GM21423 (cell line): Measurements from ENCODE around the gene PVALB.

Experiments
- ATAC-seq: cut with Tn5 transposase; IDR thresholded peaks from one replicate; pipeline ENCODE4 v1.9.1; 2021; ENCODE audit warnings: mild to moderate bottlenecking, moderate library complexity; ENCODE audit not compliant: unreplicated experiment

The PVALB gene

DNA sequence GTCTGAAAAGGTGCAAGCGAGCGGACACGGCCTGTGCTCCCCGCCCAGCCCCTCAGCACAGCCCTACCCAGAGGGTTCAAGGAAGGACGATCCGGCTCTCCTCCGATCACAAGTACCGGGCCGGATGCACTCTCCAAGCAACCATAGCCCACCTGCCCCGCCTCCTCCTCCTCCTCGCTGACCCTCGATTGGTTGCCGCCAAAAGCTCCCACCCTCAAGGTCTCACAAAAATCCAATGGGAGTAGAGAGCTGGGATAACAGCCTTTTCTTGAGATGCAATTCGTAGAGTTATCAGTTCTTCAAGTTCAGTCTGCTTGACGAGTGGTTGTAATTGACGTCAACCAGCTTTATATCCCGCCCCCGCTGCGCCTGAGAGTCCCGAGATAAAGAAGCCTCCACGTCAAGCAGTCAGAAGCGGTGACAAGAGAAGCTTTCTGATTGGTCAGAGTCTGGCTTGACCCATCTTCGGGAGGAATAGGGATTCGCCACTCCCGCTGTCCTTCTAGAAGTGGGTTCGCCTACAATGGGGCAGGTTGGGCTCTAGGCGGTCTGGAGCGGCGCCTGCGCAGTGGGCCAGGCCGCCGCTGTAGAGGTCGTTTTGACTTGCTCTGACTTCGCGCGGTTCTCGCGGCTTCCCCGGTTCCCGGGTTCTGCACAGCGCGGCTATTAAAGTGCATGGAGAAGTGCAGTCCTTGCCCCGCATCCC, 40.7 kb downstream of the PVALB start, which contains the start of gene IFT27:
IFT27 (minus strand) TSS at position 156 of the 706 bp plus-strand sequence. CDS start 412 bp downstream, outside the sequence.
- ATAC-seq, result peak; percentile 93

DNA sequence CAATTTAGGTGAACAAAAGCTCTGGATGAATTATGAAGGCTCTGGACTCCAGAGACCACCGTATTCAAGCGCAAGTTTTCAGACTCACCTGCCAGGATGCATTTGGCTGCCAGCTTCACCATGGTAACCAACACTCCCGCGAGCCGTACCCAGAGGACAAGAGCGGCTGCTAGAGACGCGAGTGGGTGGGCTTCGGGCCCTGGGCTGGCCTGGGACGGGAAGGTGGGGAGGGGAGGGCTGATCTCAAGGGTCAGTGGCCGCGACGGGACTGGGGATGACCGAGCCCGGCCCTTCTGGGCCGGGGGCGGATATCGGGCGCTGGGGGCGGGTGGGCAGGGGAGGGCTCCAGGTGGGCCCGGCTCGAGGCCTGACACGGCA, 41.3 kb downstream of the PVALB start:
- peak; percentile 3 for ATAC-seq

DNA sequence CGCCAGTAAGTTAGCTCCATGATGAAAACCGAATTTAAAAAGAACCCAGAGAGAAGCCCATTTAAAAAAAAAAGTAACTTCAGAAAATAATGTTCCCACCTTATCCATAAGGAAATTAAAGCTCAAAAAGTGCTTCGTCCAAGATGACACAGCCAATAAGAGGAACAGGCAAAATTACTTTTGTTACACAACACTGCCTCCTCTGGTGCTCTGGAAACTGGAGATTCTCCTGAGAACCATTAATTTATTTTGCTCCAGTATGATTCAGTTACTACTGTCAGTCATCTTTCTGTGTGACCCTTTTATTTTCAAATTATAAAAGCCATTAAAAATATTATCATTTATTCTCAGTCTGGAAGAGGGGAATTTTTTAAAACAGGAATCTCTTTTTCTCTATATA, 42.9 kb downstream of the PVALB start:
- ATAC-seq, result no peak

DNA sequence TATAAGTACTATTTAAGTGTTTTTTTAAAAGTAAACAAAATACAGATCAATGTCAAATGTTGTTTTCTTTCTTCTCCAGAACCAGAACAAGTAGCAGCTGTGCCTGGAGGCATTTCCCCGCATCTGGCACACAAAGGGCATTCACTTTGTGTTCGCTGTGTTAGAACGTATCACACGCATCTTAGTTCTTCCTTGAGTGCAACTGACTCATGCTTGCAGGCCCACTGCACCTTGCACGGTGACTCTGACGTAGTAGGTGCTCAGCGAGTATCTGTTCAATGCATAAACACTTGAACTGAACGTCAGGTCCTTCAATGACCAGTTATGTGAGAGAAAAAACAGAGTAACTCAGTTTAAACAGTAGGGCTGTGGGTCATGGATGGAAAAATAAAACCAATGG, 44.4 kb downstream of the PVALB start:
- ATAC-seq, result no peak

DNA sequence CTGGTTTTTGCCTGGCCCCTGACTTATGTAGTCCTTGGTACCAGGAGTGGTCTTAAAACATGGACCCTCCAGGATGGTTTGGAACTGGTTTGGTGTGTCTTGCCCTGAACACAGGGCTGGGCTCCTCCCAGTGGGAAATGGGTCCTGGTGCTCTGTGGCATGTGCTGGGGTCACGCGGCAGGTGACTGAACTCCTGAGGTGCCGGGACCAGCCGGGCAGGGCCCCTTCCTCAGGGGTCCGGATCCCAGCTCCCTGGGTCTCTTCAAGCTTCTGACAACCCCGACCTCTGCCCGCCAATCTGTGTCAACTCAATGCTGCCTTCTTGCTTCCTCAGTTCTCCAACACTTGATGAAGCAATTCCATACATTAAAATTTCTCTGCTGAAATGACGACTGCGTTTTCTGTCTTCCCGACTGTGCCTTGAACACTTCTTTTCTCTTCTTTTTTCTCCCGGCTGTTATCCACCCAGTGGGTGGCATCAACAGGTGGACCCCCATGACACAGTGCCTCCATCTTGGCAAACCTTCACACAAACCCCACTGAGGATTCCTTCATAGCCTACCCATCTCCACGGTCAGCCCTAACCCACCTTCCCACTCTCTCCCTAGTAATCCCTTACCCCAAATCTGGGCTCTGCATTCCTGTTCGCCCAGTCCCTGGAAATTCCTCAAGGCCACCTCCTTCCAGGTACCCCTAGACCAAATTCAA, 45.3 kb downstream of the PVALB start:
- no peak for ATAC-seq

DNA sequence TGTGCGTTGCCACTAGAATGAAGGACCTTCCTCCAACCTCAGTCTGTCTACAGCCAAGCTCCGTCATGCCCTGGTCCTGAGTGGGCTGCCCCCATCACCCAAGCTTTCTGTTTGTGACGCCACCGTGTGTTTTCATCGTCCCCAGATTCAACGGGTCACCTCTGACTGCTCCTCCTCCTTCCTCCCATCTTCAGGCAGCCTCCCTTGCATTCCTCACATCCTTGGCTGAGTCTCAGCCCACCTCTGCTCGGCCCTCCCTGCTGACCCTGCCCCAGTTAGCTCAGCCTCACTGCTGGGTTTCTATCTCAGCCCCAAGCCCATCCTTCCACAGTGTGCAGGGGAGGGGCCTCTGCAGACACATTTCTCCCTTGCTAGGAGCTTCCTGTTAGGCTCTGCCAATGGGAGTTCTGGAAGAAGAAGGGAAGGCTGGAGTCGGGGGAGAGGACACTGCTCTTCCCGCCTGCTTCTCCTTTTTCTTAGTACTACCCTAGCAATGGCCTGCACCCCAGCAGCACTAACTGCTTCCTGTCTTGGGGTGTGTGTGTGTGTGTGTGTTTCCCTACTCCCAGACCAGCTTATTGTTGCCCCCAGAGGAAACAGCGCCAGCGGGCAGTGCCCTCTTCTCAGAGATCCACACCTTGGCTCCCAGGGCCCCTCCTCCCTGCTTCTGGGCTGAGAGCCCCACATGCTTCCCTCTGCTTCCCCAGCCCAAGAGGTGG, 46.2 kb downstream of the PVALB start:
- no peak for ATAC-seq

DNA sequence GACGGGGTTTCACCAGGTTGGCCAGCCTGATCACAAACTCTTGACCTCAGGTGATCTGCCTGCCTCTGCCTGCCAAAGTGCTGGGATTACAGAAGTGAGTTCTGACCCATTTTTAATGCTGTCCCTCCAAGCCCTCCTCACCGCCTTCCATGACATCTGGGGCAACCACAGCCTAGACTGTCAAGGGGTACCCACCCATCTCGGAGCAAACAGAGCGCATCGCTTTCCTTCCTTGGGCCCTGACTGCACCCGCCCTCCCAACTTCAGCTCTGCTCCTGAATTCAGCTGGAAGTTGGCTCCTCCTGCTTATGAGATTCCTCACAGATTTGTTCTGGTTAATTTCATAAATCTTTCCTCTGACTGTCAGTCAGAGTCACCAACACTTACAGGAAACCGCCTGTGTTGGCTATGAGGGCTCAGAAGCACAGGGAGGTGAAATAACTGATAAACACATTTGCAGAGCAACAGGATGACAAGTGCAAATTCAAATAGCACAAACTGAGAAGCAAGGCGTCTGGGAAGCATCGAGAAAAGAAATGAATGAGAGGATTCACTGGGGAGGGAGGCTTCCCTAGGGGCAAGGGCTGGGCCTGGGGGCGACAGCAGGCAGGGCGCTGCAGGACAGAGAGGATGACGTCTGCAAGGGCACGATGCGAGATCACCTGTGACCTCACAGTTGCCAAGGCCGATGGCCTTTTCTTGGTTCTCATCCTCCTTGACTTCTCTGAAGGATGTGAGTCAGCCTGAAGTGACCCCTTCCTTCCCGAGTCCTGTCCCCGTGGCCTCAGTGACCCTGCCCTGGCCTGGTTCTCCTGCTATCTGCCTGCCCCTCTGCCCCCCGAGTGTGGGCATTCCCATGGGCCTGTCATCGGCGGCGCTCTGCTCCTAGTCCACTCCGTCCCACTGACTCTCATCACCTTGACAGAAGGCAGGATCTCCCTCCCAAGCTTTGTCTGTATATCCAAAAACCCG, 47.0 kb downstream of the PVALB start:
- ATAC-seq, result no peak

DNA sequence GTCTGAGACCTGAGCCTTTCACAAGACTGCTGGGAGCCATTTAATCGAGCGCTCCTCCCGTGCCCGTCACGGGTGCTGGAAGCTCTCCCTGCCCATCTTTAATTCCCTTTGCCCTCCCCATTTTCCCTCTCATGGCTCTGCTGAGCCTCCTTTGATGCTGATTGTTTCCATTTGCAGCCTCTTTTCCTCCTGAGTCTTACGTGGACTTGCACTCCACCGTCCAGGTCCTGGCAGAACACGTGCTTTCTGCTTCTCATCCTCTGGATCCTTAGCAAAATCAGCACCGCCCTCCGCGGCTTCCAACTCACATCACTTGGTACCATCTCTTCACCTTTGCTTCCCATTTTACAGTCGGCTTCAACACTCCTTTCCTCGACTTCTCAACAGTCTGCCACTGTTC, 48.2 kb downstream of the PVALB start:
- ATAC-seq, result no peak

DNA sequence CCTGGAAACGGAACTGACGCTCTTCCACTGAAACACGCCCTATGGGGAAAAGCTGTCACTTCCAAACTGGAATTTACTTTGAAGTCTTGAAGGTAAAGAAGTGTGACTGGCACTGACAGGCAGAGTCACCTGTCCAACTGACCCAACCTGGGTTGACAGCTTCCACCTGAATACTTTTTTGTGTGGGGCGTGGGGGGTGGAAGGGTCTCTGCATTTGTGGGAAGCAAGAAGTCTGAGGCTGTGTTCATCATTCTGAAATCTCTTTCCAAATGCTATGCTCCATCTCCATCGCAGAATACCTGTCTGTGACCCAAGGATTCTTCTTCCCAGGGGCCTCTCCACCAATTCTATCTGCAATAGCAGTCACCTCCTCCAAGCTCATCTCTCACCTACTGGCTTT, 48.7 kb downstream of the PVALB start:
- no peak for ATAC-seq

DNA sequence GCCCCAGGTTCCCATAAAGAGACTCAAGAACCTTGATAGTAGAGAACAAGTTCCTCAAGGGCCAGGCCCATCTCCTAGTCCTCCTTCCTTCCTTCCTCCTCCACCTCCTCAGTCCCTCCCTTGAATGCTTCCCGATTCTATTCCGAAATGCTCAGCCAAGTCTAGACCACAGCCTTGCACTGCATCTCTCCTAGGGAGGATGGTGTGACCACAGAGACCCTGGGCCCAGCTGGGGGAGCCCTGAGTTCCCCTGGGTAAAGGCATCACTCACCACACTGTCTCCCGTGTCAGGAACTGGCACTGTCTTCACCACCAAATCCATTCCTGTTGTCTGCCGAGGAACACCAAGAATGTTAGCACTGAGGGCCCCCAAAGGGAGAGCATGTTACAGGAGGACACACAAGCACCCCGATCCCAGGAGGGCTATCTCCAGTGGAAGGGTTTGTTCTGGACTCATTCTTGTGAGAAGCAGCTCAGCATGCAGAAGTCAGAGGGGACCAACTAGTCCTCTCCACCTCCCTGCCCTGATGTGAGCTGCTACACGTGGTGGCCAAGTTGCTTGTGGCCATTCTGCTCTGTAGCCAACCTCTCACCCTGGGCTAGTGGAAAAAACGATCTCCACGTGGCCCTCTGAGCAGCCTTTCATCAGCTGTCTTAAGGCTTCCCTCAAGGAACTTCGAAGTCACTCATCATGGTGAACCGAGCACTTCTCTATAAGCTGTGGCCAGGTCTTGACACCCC, 49.6 kb downstream of the PVALB start:
- ATAC-seq, result no peak

DNA sequence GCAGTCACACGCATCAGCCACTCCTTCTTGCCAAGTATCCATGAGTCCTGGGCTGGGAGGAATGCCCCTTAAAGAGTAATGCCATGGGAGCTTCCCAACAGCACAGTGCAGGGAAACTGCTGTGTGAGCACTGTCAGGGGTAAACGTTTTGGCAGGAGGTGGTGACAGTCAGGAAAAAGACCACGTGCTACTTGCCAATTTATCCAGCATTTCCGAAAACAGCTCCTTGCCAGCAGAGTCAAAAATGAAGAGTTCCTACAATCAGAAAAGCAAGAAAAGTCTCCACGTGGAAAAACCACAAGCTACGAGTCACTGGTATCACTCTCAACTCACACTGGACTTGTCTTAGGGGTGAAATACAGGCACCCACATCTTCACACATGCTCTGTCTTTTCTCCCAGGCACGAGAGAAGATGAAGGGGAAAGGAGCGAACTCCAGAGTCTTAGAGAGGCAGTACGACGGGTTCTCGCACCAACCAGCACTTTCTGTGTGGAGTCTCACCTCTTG, 50.8 kb downstream of the PVALB start:
- ATAC-seq, result no peak

DNA sequence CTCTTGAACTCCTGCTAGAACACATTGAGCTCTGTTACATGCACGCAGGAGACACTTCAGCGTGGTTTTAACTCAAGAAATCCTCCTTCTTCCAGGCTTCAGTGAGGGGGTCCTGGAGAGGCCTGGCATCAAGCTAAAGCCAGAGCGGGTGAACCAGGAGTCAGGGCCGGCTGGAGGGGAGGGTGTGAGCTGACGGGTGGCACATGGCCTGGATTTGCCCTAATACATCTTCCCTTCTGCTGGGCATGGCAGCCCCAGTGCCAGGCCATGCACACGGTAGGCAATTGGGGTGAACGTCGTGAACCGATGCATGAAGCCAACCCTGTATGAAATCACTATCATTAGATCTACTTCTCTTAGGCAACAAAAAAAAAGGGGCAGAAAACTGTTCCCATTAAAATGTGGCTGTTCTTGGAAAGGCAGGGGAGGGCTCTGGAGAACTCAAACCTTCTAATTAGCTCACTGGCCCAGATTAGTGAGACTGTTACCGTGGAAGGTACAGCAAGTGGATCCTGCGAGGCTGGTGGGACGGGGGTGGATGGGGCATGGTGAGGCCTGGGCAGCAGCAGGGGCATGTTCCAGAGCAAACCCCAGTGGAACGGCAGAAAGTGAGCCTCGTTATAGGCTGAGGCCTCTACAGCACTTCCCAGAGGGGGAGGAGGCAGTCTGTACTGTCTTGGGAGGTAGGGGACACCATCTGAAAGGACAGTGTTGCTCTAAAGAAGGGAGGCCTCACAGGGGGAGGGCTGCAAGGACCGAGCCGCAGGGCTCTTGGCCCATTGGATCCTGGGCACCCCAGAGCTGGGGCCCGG, 51.5 kb downstream of the PVALB start:
- ATAC-seq, result no peak

DNA sequence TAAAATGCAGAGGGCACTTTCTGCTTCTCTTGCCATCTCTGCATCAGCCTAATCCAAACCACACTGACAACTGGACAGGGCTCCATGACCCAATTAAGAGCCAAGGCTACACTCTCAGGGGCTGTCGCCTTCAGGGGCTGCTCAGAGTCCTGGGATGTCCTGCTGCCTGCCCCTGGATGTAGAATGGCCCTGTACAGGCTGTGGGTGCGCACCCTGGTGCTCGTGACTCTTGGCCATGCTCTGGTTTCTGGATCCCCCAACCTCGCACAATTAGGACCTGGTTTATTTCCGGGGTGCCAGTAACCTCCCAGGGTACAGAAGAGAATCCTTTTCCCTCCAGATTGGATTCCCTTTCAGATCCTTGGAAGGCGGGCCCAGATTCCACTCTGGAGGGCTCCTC, 52.2 kb downstream of the PVALB start:
- ATAC-seq, result no peak

DNA sequence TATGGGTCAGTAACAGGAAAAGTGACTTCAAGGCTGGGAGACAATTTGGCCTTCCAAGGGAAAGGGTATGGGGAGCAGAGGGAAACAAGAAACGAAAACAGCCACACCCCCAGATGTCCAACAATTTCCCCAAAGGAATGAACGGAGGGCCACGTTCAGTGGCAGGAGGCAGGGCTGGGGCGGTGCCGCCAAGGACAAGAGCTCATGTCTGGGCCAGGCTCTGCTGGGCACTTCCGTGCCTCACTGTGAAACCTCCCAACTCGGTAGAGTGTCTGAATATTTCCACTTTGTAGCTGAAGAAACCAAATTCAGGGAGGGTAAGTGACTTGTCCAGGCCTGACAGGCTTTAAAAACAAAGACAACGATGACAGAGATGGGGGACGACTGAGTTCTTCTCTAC, 52.8 kb downstream of the PVALB start:
- no peak for ATAC-seq

DNA sequence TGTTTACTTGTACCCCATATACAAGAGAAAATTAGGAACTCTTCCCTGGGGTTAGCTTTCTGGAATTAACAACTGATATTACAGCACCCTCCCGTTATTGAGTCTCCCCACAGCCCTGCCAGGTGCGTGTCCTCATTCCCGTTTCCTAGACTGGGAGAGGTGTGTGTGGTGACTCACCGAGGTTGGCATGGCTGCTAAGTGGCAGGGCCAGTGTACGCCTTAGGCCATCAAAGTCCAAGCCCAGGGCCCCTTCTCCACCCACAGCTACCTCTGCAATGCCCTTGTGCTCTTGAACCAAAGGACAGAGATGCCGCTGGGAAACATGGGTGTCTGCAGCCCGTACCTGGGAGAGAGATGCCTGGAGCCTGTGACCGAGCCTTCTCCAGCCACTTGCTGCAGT, 53.3 kb downstream of the PVALB start:
- ATAC-seq, result no peak

DNA sequence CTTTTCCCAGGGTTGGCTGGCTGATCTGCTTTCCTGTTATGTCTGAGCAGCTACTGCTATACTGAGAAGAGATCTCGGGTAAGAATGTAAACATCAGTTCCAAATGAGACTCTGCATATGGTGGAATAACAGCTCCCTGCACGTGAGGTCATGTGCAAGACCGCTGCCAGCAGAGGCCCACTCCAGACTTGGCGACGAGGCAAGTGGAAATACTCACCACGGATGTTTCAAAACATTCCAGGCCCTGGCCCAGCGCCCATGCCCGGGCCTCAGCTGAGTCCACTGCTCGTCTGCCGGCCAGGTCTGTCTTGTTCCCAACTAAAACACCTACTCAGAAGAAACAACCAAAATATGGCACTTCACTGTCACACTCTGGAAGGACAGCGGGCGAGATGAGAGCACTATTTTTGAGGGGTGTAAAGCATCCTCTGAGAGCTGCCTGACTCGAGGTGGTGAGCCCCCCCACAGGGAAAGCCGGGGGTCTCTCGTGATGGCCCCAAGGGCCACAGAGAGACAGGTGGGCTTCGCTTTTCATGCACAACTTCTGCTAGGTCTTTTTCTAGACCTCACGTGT, 54.1 kb downstream of the PVALB start:
- no peak for ATAC-seq

DNA sequence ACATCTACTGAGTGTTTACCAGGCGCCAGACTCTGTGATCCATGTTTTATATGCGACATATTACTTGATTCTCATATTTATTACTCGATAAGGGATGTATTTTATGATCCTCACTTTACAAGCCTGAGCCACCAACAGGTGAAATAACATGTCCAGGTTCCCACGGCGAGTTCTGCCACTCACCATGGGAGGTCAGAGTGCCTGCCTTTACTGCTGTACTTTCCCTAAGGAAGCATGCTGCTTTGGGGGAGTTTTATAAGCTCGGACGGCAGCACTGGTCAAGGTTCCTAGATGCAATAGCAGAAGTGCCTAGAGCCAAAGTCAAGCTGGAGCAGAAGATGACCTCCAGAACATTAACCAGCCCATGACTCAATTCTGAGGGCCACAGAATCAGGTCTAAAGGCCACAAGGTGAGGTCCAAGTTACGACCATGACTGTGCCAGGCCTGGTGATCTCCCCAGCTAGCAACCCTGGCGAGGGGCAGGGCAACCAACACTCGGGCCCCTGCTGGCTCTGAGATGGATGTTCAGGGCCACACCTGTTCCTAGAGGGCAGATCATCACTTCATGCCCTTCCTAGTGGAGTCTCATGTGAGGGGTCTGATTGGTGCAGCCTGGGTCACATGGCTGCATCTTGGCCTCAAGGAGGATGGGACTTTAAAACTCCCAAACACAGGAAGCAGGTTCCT, 55.1 kb downstream of the PVALB start:
- ATAC-seq, result no peak

DNA sequence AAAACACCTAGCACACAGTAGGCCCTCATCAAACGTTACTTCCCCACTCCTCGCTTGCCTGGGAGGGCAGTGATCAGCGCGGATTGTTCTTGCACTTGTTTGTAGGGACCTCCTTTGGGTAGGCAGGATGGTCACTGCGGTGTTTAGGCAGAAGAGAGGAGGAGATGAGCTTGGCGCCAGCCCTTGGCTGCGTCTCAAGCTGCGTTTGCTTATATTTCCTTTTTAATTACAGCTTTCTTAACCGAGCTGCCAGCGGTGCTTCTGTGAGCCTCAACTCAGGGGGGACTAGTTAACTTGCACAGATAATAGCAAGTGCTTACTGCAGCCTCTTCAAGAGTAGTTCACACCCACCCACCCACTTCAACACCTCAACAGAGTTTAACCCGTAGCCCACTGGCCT, 56.0 kb downstream of the PVALB start:
- no peak for ATAC-seq
